AG09309 (cell line): ENCODE results near the gene ZNF497.
A peak's percentile ranks its signal among the peaks of the same experiment; 100 is the strongest.
"Not testable (repeated sequence)": the region's sequence is repeated elsewhere in the genome, so short reads cannot be mapped to it uniquely, and the experiment has no call there.

Experiments
- DNase-seq: peaks from one replicate; pipeline ENCODE4 v3.0.0-alpha.2; 2010; ENCODE audit warnings: low read depth
- H3K4me3 ChIP-seq: 2 replicates; pipeline ENCODE4 v1.5.1; 2011; ENCODE audit warnings: mild to moderate bottlenecking, low read depth, low read length, moderate library complexity; ENCODE audit not compliant: control insufficient read depth
- CTCF ChIP-seq: IDR thresholded peaks from 2 replicates; pipeline ENCODE4 v1.5.1; 2011; ENCODE audit warnings: mild to moderate bottlenecking, low read depth, low read length, inconsistent platforms; ENCODE audit not compliant: insufficient read depth, control insufficient read depth; ENCODE audit errors: missing control alignments

The ZNF497 gene

GRCh38 chr19:58362272-58362994, at the start of gene ZNF497:
Gene ZNF497, minus strand, starts transcription at chr19:58362751. Its CDS starts 5,116 bp downstream, at chr19:58357635.
- TF ChIP-seq CTCF = no peak
- peak within 1 kb of the TSS; percentile 72 for H3K4me3 ChIP-seq
- DNase-seq = peak; percentile 79

- peak overlapping the region; percentile 84 for H3K4me3 ChIP-seq
- no peak for DNase-seq
- no peak for TF ChIP-seq CTCF
Measured at GRCh38 chr19:58409010-58409790, 46.6 kb upstream of the ZNF497 start.

GRCh38 chr19:58408152-58409009, 45.8 kb upstream of the ZNF497 start, which contains the start of gene ZNF584:
Gene ZNF584, plus strand, starts transcription at chr19:58408649. Its CDS starts 499 bp downstream, at chr19:58409148.
- H3K4me3 ChIP-seq = peak within 1 kb of the TSS; percentile 84
- DNase-seq = peak; percentile 48
- TF ChIP-seq CTCF = no peak

GRCh38 chr19:58407658-58408151, 45.2 kb upstream of the ZNF497 start:
- H3K4me3 ChIP-seq = peak overlapping the region; percentile 84
- TF ChIP-seq CTCF = no peak
- DNase-seq = no peak

GRCh38 chr19:58406818-58407657, 44.5 kb upstream of the ZNF497 start:
- peak overlapping the region; percentile 84 for H3K4me3 ChIP-seq
- DNase-seq = no peak
- peak; percentile 41 for TF ChIP-seq CTCF

- H3K4me3 ChIP-seq, DNase-seq: not testable (repeated sequence)
Measured at GRCh38 chr19:58403920-58404478, 41.4 kb upstream of the ZNF497 start.
